K562 (cell line): Measurements from ENCODE around the gene ERAL1. TPM values are rescaled to one million over a fixed set of nuclear protein-coding genes. Genes with fewer than 3 reads are reported as not detected.

Experiments used
- DDX20 ChIP-seq: fragments of 450-650 bp; IDR thresholded peaks from 2 replicates; pipeline ENCODE4 v1.6.1; 2016; ENCODE audit warnings: missing genetic modification characterization, low read depth, mild to moderate bottlenecking, missing compliant biosample characterization, moderate library complexity
- FOXP4 ChIP-seq: sonication (generic); formaldehyde crosslinking; IDR thresholded peaks from 2 replicates; pipeline ENCODE4 v1.8.0; 2022; ENCODE audit warnings: mild to moderate bottlenecking, missing genetic modification reagents, borderline replicate concordance
- GATAD2B ChIP-seq: fragments of 450-650 bp; IDR thresholded peaks from 2 replicates; pipeline ENCODE4 v1.6.1; 2017; ENCODE audit warnings: mild to moderate bottlenecking, borderline replicate concordance
- GTF2E2 ChIP-seq: fragments of 200-800 bp; sonication (Bioruptor generic); IDR thresholded peaks from 2 replicates; pipeline ENCODE4 v1.6.1; 2016; ENCODE audit warnings: missing genetic modification characterization, missing compliant biosample characterization
- HDGF ChIP-seq: fragments of 450-650 bp; IDR thresholded peaks from 2 replicates; pipeline ENCODE4 v1.6.1; 2016
- KAT2B ChIP-seq: IDR thresholded peaks from one replicate; pipeline ENCODE4 v1.6.1; 2012; ENCODE audit warnings: low read depth, mild to moderate bottlenecking, control low read depth, inconsistent platforms, low read length, moderate library complexity
- NRF1 ChIP-seq, 2 experiments: fragments of 450-650 bp; IDR thresholded peaks in 1 of 2; conservative IDR thresholded peaks in 1 of 2; 2 replicates each; pipeline ENCODE4 v1.6.1; 2014; ENCODE audit warnings: mild to moderate bottlenecking in 2 of 2
- NUFIP1 ChIP-seq: fragments of 450-650 bp; IDR thresholded peaks from 2 replicates; pipeline ENCODE4 v1.6.1; 2018; ENCODE audit not compliant: partially characterized antibody
- PCBP1 ChIP-seq: fragments of 200-400 bp; formaldehyde crosslinking; IDR thresholded peaks from 2 replicates; pipeline ENCODE4 v1.6.1; 2018; ENCODE audit warnings: mild to moderate bottlenecking, low read depth, low read length; ENCODE audit not compliant: poor library complexity, severe bottlenecking
- PHF20 ChIP-seq: fragments of 450-650 bp; IDR thresholded peaks from 2 replicates; pipeline ENCODE4 v1.6.1; 2018; ENCODE audit not compliant: partially characterized antibody
- PKNOX1 ChIP-seq: fragments of 450-650 bp; IDR thresholded peaks from 2 replicates; pipeline ENCODE4 v1.6.1; 2016
- PTRF ChIP-seq: fragments of 450-650 bp; IDR thresholded peaks from 2 replicates; pipeline ENCODE4 v1.6.1; 2016; ENCODE audit warnings: mild to moderate bottlenecking, missing genetic modification characterization, missing compliant biosample characterization
- PTTG1 ChIP-seq: fragments of 450-650 bp; IDR thresholded peaks from 2 replicates; pipeline ENCODE4 v1.6.1; 2016; ENCODE audit warnings: low read depth, mild to moderate bottlenecking, missing genetic modification characterization, missing compliant biosample characterization
- PYGO2 ChIP-seq: fragments of 450-650 bp; IDR thresholded peaks from 2 replicates; pipeline ENCODE4 v1.6.1; 2016; ENCODE audit warnings: mild to moderate bottlenecking, missing genetic modification characterization, moderate library complexity, missing compliant biosample characterization
- RNF219 ChIP-seq: fragments of 250-450 bp; sonication (Bioruptor Pico); IDR thresholded peaks from 2 replicates; pipeline ENCODE4 v1.5.0; 2022; ENCODE audit warnings: mild to moderate bottlenecking
- TCFL5 ChIP-seq: fragments of 250-450 bp; sonication (Bioruptor Pico); conservative IDR thresholded peaks from 2 replicates; pipeline ENCODE4 v1.6.1; 2021; ENCODE audit warnings: mild to moderate bottlenecking, moderate library complexity, matching md5 sums
- WHSC1 ChIP-seq: IDR thresholded peaks from one replicate; pipeline ENCODE4 v1.6.1; 2012; ENCODE audit warnings: low read length, control low read depth, inconsistent platforms
- ZBTB7A ChIP-seq: IDR thresholded peaks from 2 replicates; pipeline ENCODE4 v1.6.1; 2011; ENCODE audit warnings: low read depth, mild to moderate bottlenecking, low read length, moderate library complexity, borderline replicate concordance; ENCODE audit not compliant: control insufficient read depth
- ZHX1 ChIP-seq: fragments of 150-350 bp; conservative IDR thresholded peaks from 2 replicates; pipeline ENCODE4 v1.6.1; 2014; ENCODE audit warnings: low read length
- ZNF507 ChIP-seq: conservative IDR thresholded peaks from 2 replicates; pipeline ENCODE4 v1.6.1; 2017; ENCODE audit warnings: missing genetic modification characterization, missing compliant biosample characterization
- ZNF76 ChIP-seq: fragments of 250-450 bp; sonication (Bioruptor Pico); IDR thresholded peaks from 2 replicates; pipeline ENCODE4 v1.4.0; 2020; ENCODE audit warnings: mild to moderate bottlenecking, moderate library complexity, borderline replicate concordance
- polyA plus RNA-seq, 8 experiments: library from polyadenylated mRNA; depleted of rRNA in 4 of 8; stranded (reverse) in 5 of 8; unstranded in 3 of 8; fragments of >200 nt; fragmentation: Nextera tagmentation in 2 of 8; fragmentation: Illumina TruSeq in 1 of 8; extraction: Ambion mirVana in 2 of 8; extraction: Trizol in 1 of 8; gene quantifications; 2 replicates each; pipeline versions ENCODE4 v1.2.1 to v1.2.3, GENCODE V29; 2011 to 2014; ENCODE audit warnings: inconsistent platforms in 1 of 8, missing spikeins in 1 of 8
- total RNA-seq, 7 experiments: library from RNA; depleted of rRNA in 6 of 7; stranded (reverse); fragments of >200 nt in 6 of 7; fragmentation: Illumina TruSeq in 2 of 7; extraction: Trizol in 2 of 7; gene quantifications; 2 replicates each; pipeline versions ENCODE4 v1.2.1 to v1.2.3, GENCODE V29; 2011 to 2021; ENCODE audit warnings: low replicate concordance in 1 of 7

Gene ERAL1
- total and polyA plus RNA-seq, 9 of the 15 experiments (the other 6 are each of a cell fraction or from before 2014, with no cell fraction given) = 37.5 to 351 (median 106) TPM

- TF ChIP-seq ZHX1 (no peak), PCBP1 (peak; percentile 73), ZNF507 (tag) (no peak), PKNOX1 (peak; percentile 100), DDX20 (tag) (no peak), ZNF76 (CRISPR knock-in tag) (no peak), FOXP4 (CRISPR knock-in tag) (no peak), GATAD2B (no peak), PYGO2 (tag) (no peak), PTTG1 (tag) (no peak), GTF2E2 (tag) (no peak), KAT2B (no peak), ZBTB7A (peak; percentile 65), PHF20 (no peak), TCFL5 (CRISPR knock-in tag) (no peak), NUFIP1 (no peak), NRF1 (conservative IDR thresholded peaks at IDR 0.05 in 1 of 2, IDR thresholded peaks at IDR 0.05 in 1 of 2) (peak; percentile 60 to 64), RNF219 (no peak), WHSC1 (no peak), HDGF (no peak), PTRF (tag) (no peak)
Measured at GRCh38 chr17:28812091-28812747, 42.6 kb upstream of the ERAL1 start (continued).
